ENCODE data around the gene TM9SF1. TPM values are rescaled to one million over a fixed set of nuclear protein-coding genes. Genes with fewer than 3 reads are reported as not detected.
A peak's percentile ranks its signal among the peaks of the same experiment; 100 is the strongest.

The TM9SF1 gene
- total and polyA plus RNA-seq, 2 of the 13 experiments (the other 11 are each of a cell fraction or from before 2014, with no cell fraction given) = 83.2 to 110 TPM

DNA sequence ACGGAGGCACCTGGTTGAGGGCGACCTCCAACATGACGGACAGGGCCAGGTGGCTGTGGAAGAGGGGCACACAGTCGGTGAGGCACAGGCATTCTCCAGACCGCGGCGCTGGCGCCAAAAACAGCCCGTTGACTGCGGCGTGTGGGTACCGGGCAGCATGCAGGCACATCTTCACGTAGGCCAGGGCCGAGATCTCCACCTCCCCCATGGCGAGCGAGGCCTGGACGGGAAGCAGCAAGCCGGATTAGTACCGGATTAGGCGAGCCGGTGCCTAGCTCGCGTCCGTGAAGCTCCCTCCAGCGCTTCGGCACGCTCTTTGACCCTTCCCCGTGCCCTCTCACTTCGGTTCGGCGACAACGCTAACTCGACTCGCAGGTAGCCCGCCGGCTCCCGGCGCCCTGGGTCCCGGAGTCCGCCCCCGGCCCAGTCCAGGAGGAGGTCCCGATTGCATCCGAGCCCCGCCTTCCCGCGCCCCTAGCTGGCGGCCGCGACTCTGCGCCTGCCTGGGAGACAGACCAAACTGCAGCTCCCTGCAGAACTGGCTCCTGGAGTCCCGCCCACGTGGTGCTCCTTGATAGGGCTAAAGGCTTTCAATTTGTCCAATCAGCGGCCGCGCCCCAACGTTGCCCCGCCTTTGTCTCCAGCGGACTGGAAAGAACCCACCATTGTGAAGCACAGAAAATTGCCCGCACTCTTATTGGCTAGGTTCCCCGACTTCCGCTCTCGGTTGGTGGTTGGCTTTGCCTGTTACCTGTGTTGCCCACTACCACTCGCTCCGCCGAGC, 54.0 kb downstream of the TM9SF1 start, which contains the start of gene EMC9 (continued):
- no peak for TF ChIP-seq NCOA5 (CRISPR knock-in tag; IDR thresholded peaks at IDR 0.05)
- TF ChIP-seq HOXA9 (CRISPR knock-in tag; IDR thresholded peaks at IDR 0.05; ENCODE audit: borderline replicate concordance) = no peak
- peak; percentile 98 for TF ChIP-seq ARNT2 (CRISPR knock-in tag; IDR thresholded peaks at IDR 0.05; ENCODE audit: low read depth)
- TF ChIP-seq MXI1 (IDR thresholded peaks at IDR 0.05; ENCODE audit: borderline replicate concordance, low read depth, low read length) = peak; percentile 97; the same call in 1 of the 3 replicates
- TF ChIP-seq ZNF768 (CRISPR knock-in tag; IDR thresholded peaks at IDR 0.05) = peak; percentile 77; the same call in 1 of the 2 replicates
- TF ChIP-seq, protein P1, sequence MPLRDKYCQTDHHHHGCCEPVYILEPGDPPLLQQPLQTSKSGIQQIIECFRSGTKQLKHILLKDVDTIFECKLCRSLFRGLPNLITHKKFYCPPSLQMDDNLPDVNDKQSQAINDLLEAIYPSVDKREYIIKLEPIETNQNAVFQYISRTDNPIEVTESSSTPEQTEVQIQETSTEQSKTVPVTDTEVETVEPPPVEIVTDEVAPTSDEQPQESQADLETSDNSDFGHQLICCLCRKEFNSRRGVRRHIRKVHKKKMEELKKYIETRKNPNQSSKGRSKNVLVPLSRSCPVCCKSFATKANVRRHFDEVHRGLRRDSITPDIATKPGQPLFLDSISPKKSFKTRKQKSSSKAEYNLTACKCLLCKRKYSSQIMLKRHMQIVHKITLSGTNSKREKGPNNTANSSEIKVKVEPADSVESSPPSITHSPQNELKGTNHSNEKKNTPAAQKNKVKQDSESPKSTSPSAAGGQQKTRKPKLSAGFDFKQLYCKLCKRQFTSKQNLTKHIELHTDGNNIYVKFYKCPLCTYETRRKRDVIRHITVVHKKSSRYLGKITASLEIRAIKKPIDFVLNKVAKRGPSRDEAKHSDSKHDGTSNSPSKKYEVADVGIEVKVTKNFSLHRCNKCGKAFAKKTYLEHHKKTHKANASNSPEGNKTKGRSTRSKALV (CRISPR knock-in tag; IDR thresholded peaks at IDR 0.05) = peak; percentile 92
- TF ChIP-seq, protein P2, sequence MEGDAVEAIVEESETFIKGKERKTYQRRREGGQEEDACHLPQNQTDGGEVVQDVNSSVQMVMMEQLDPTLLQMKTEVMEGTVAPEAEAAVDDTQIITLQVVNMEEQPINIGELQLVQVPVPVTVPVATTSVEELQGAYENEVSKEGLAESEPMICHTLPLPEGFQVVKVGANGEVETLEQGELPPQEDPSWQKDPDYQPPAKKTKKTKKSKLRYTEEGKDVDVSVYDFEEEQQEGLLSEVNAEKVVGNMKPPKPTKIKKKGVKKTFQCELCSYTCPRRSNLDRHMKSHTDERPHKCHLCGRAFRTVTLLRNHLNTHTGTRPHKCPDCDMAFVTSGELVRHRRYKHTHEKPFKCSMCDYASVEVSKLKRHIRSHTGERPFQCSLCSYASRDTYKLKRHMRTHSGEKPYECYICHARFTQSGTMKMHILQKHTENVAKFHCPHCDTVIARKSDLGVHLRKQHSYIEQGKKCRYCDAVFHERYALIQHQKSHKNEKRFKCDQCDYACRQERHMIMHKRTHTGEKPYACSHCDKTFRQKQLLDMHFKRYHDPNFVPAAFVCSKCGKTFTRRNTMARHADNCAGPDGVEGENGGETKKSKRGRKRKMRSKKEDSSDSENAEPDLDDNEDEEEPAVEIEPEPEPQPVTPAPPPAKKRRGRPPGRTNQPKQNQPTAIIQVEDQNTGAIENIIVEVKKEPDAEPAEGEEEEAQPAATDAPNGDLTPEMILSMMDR (CRISPR knock-in tag; IDR thresholded peaks at IDR 0.05) = peak; percentile 53
- no peak; the same call in none of the 2 replicates for TF ChIP-seq ZNF616 (CRISPR knock-in tag; IDR thresholded peaks at IDR 0.05; ENCODE audit: low read depth)
- no peak; the same call in 1 of the 2 replicates for TF ChIP-seq SOX5 (CRISPR knock-in tag; IDR thresholded peaks at IDR 0.05; ENCODE audit: borderline replicate concordance)
- TF ChIP-seq KLF9 (CRISPR knock-in tag; IDR thresholded peaks at IDR 0.05; ENCODE audit: low read depth) = no peak
- TF ChIP-seq, protein P3, sequence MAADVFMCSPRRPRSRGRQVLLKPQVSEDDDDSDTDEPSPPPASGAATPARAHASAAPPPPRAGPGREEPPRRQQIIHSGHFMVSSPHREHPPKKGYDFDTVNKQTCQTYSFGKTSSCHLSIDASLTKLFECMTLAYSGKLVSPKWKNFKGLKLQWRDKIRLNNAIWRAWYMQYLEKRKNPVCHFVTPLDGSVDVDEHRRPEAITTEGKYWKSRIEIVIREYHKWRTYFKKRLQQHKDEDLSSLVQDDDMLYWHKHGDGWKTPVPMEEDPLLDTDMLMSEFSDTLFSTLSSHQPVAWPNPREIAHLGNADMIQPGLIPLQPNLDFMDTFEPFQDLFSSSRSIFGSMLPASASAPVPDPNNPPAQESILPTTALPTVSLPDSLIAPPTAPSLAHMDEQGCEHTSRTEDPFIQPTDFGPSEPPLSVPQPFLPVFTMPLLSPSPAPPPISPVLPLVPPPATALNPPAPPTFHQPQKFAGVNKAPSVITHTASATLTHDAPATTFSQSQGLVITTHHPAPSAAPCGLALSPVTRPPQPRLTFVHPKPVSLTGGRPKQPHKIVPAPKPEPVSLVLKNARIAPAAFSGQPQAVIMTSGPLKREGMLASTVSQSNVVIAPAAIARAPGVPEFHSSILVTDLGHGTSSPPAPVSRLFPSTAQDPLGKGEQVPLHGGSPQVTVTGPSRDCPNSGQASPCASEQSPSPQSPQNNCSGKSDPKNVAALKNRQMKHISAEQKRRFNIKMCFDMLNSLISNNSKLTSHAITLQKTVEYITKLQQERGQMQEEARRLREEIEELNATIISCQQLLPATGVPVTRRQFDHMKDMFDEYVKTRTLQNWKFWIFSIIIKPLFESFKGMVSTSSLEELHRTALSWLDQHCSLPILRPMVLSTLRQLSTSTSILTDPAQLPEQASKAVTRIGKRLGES (CRISPR knock-in tag; IDR thresholded peaks at IDR 0.05; ENCODE audit: borderline replicate concordance) = peak; percentile 33
- TF ChIP-seq, protein P4, sequence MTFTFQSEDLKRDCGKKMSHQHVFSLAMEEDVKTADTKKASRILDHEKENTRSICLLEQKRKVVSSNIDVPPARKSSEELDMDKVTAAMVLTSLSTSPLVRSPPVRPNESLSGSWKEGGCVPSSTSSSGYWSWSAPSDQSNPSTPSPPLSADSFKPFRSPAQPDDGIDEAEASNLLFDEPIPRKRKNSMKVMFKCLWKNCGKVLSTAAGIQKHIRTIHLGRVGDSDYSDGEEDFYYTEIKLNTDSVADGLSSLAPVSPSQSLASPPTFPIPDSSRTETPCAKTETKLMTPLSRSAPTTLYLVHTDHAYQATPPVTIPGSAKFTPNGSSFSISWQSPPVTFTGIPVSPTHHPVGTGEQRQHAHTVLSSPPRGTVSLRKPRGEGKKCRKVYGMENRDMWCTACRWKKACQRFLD (CRISPR knock-in tag; IDR thresholded peaks at IDR 0.05; ENCODE audit: borderline replicate concordance) = peak; percentile 99
- TF ChIP-seq, protein P5, sequence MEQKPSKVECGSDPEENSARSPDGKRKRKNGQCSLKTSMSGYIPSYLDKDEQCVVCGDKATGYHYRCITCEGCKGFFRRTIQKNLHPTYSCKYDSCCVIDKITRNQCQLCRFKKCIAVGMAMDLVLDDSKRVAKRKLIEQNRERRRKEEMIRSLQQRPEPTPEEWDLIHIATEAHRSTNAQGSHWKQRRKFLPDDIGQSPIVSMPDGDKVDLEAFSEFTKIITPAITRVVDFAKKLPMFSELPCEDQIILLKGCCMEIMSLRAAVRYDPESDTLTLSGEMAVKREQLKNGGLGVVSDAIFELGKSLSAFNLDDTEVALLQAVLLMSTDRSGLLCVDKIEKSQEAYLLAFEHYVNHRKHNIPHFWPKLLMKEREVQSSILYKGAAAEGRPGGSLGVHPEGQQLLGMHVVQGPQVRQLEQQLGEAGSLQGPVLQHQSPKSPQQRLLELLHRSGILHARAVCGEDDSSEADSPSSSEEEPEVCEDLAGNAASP (CRISPR knock-in tag; IDR thresholded peaks at IDR 0.05; ENCODE audit: borderline replicate concordance) = peak; percentile 87
- TF ChIP-seq ZNF788 (CRISPR knock-in tag; IDR thresholded peaks at IDR 0.05; ENCODE audit: borderline replicate concordance) = peak; percentile 75
- TF ChIP-seq TOE1 (CRISPR knock-in tag; IDR thresholded peaks at IDR 0.05) = no peak
- TF ChIP-seq NFE2L2 (IDR thresholded peaks at IDR 0.05; ENCODE audit: low read length) = no peak
- 0 out of 2 replicates have a peak, but pooled peaks have one; percentile 95 for TF ChIP-seq HDAC2 (CRISPR knock-in tag; IDR thresholded peaks at IDR 0.05)
- TF ChIP-seq MTA1 (CRISPR knock-in tag; IDR thresholded peaks at IDR 0.05; ENCODE audit: borderline replicate concordance) = peak; percentile 98
